Peyer's patch (tissue), 4 donors: Measurements from ENCODE around the gene ZWINT.

Experiments used
- CTCF ChIP-seq, 6 experiments: fragments of 450-650 bp in 4 of 6; fragments of 200-600 bp in 2 of 6; sonication (generic) in 1 of 6; IDR thresholded peaks; one replicate each; pipeline ENCODE4 v1.5.1; 2017 to 2019; ENCODE audit warnings: antibody characterized with exemption in 6 of 6, mild to moderate bottlenecking in 3 of 6, moderate library complexity in 1 of 6
- POLR2A ChIP-seq, 2 donors: fragments of 450-650 bp; IDR thresholded peaks; one replicate each; pipeline ENCODE4 v1.5.1; 2017; ENCODE audit warnings: antibody characterized with exemption in 2 of 2, mild to moderate bottlenecking in 2 of 2, moderate library complexity in 2 of 2

GRCh38 chr10:56327118-56327517, 33.9 kb downstream of the ZWINT start:
- no peak for TF ChIP-seq CTCF (IDR thresholded peaks at IDR 0.05)
- TF ChIP-seq POLR2A (IDR thresholded peaks at IDR 0.05): no peak
